HG03139 (cell line): ENCODE measurements around the gene TIGD3.

ENCODE experiments used
- ATAC-seq: cut with Tn5 transposase; IDR thresholded peaks from one replicate; pipeline ENCODE4 v1.9.1; 2021; ENCODE audit not compliant: unreplicated experiment

TIGD3 gene

DNA sequence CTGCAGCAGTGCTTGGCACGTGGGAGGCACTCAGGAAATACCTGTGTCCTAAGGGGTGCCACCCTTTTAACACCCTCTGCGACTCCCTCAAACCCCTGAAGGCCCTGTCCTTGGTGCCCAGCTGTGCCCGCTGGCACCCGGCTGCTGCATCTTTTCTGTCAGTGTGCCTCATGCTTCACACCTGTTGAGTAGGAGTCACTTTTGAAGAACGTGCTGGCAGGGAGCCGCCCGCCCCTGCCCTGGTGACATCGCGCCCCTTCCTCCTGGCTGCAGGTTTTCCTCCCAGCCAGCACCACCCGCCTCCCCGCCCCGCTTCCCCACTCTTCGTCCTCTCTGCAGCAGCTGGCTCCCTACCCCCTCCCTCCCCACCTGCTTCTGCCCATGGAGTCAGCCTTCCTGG lies 49.7 kb downstream of the TIGD3 start:
- ATAC-seq = no peak

DNA sequence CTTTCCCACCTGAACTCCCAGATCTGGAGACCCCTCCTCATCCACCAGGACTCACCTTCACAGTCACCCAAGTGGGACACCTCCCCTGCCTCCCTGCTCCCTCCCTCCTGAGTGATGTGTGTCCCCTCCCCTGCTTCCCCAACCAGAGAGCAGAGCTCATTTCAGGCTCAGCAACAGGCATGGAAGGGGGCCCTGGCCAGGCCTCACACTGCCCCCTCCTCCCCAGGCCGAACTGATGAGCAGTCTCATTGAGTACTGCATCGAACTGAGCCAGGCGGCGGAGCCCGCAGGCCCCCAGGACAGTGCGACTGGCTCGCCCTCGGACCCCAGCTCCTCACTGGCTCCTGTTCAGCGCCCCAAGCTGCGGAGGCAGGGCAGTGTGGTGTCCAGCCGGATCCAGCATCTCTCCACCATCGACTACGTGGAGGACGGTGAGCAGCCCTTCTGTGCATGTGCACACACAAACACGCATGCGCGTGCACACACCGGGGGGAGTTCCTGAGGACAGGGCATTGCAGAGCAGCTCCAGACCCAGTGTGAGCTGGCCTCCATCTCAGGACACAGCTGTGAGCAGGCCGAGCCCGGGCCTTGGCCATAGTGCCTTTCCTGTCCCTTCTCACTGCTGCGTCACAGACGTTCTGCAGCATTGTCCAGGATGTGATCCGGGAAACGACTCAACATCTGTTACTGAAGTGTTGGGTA lies 50.2 kb downstream of the TIGD3 start:
- ATAC-seq = no peak
